ENCODE results near the gene MAPK10.

Gene MAPK10

DNA sequence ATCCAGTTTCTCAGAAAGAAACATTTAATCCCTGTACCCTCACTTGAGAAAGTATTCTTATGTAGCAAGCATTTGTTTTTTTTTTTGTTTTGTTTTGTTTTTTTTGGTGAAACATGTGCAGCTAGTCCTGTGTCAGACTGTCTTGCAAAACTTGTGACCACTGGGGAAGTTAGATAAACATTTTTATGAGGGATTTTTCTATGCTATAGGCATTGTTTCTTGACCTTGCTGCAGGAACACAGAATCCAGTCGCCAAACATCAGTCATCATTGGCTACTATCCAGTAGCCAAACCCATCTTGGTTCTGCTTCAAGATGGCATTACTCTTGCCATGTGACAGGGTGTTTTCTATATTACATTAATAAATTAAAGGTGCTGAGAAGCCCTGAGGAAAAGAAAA lies 7.7 kb upstream of the MAPK10 start:
- TF ChIP-seq CTCF (IDR thresholded peaks at IDR 0.05; ENCODE audit: low read depth, low read length, missing control alignments) = no peak
- no peak for DNase-seq (ENCODE audit: low read depth)
- no peak overlapping the region for H3K4me3 ChIP-seq (ENCODE audit: low read depth, low read length)

DNA sequence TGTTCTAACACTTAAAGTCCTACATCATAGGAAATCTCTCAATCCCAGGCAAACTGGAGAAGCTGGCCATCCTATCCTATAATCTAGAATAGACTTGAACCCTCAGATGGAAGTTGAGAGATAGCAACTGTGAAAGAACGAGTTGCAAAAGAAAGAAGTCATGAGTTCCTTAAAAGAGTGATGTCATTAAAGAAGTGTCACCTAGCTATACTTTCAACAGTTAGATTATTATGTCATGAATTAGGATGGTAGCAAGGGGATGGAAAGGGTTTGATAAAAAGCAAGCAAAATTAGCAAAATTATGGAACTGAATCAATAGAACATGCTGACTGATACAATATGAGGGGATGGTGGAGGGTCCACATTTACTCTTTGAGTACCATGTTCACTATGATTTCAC lies 7.1 kb upstream of the MAPK10 start:
- no peak for TF ChIP-seq CTCF (IDR thresholded peaks at IDR 0.05; ENCODE audit: low read depth, low read length, missing control alignments)
- no peak overlapping the region for H3K4me3 ChIP-seq (ENCODE audit: low read depth, low read length)
- DNase-seq (ENCODE audit: low read depth) = no peak

GRCh38 chr4:86362510-86362909 lies 2.7 kb upstream of the MAPK10 start:
- H3K4me3 ChIP-seq (ENCODE audit: low read depth, low read length) = no peak overlapping the region
- no peak for TF ChIP-seq CTCF (IDR thresholded peaks at IDR 0.05; ENCODE audit: low read depth, low read length, missing control alignments)
- DNase-seq (ENCODE audit: low read depth) = no peak

- no peak overlapping the region for H3K4me3 ChIP-seq (ENCODE audit: low read depth, low read length)
- DNase-seq (ENCODE audit: low read depth) = no peak
- TF ChIP-seq CTCF (IDR thresholded peaks at IDR 0.05; ENCODE audit: low read depth, low read length, missing control alignments) = no peak
These were observed 1.6 kb downstream of the MAPK10 start for GRCh38 chr4:86358257-86358656.

- H3K4me3 ChIP-seq (ENCODE audit: low read depth, low read length) = no peak overlapping the region
- no peak for TF ChIP-seq CTCF (IDR thresholded peaks at IDR 0.05; ENCODE audit: low read depth, low read length, missing control alignments)
- no peak for DNase-seq (ENCODE audit: low read depth)
These were observed 2.2 kb downstream of the MAPK10 start for GRCh38 chr4:86357608-86358007.

GRCh38 chr4:86356425-86357210 lies 3.2 kb downstream of the MAPK10 start:
- no peak for TF ChIP-seq CTCF (IDR thresholded peaks at IDR 0.05; ENCODE audit: low read depth, low read length, missing control alignments)
- no peak for DNase-seq (ENCODE audit: low read depth)
- H3K4me3 ChIP-seq (ENCODE audit: low read depth, low read length) = no peak overlapping the region

- TF ChIP-seq CTCF (IDR thresholded peaks at IDR 0.05; ENCODE audit: low read depth, low read length, missing control alignments) = no peak
- no peak overlapping the region for H3K4me3 ChIP-seq (ENCODE audit: low read depth, low read length)
- DNase-seq (ENCODE audit: low read depth) = no peak
These were observed 5.5 kb downstream of the MAPK10 start for GRCh38 chr4:86354390-86354789.
